ENCODE results near the gene BRMS1. TPM values are rescaled to one million over a fixed set of nuclear protein-coding genes. Genes with fewer than 3 reads are reported as not detected.
"Not testable (repeated sequence)": the region's sequence is repeated elsewhere in the genome, so short reads cannot be mapped to it uniquely, and the experiment has no call there.

The BRMS1 gene
- total RNA-seq, 2 experiments from 2014 or later = 47.4 to 48.0 TPM

- H3K27ac Mint-ChIP-seq = peak overlapping the region; percentile 99
- H3K27me3 Mint-ChIP-seq = no peaks in the 10 kb centered on the region
- CTCF ChIA-PET = interaction anchor here (1.1 to 1.4 kb wide), 2 partner anchors 15 to 36 kb away, joined by 3 read pairs; no protein-coding TSS in a partner anchor
- H3K4me1 Mint-ChIP-seq = peaks cover 57% of the 10 kb centered on the region
- DNase-seq = no peak
- POLR2A ChIA-PET = no interaction called here
- peak overlapping the region; percentile 53 for H3K4me3 Mint-ChIP-seq
- no peaks in the 10 kb centered on the region for H3K9me3 Mint-ChIP-seq
- peaks cover 3% of the 10 kb centered on the region for H3K36me3 Mint-ChIP-seq (ENCODE audit: low read depth)
Observed at GRCh38 chr11:66314186-66314501, 30.8 kb downstream of the BRMS1 start.

GRCh38 chr11:66313321-66314185, 31.4 kb downstream of the BRMS1 start:
- ChIA-PET CTCF (interaction anchor here (0.5 to 3.5 kb wide), 13 partner anchors 11 to 454 kb away, joined by 3 to 18 read pairs (median 4); partner anchors contain the start of gene YIF1A), POLR2A (no interaction called here)
- H3K4me3 Mint-ChIP-seq = peak overlapping the region; percentile 87
- H3K27ac Mint-ChIP-seq = peak overlapping the region; percentile 99
- H3K4me1 Mint-ChIP-seq = peaks cover 51% of the 10 kb centered on the region
- H3K36me3 Mint-ChIP-seq (ENCODE audit: low read depth) = peaks cover under 1% of the 10 kb centered on the region
- H3K9me3 Mint-ChIP-seq = no peaks in the 10 kb centered on the region
- DNase-seq = no peak
- H3K27me3 Mint-ChIP-seq = no peaks in the 10 kb centered on the region

- peak; percentile 100 for DNase-seq
- no peaks in the 10 kb centered on the region for H3K9me3 Mint-ChIP-seq
- no peaks in the 10 kb centered on the region for H3K36me3 Mint-ChIP-seq (ENCODE audit: low read depth)
- ChIA-PET POLR2A (no interaction called here), CTCF (interaction anchor here (0.5 to 3.5 kb wide), 27 partner anchors 10 to 453 kb away, joined by 3 to 18 read pairs (median 4); partner anchors contain the start of genes MRPL11, RIN1 and YIF1A)
- peaks cover 43% of the 10 kb centered on the region for H3K4me1 Mint-ChIP-seq
- H3K27ac Mint-ChIP-seq = peak overlapping the region; percentile 99
- peak overlapping the region; percentile 87 for H3K4me3 Mint-ChIP-seq
- no peaks in the 10 kb centered on the region for H3K27me3 Mint-ChIP-seq
Observed at GRCh38 chr11:66312549-66313320, 32.2 kb downstream of the BRMS1 start.

GRCh38 chr11:66311965-66312548, 32.8 kb downstream of the BRMS1 start:
- Mint-ChIP-seq H3K9me3 (no peaks in the 10 kb centered on the region), H3K27me3 (peaks cover 3% of the 10 kb centered on the region), H3K4me3 (peak overlapping the region; percentile 87), H3K36me3 (ENCODE audit: low read depth) (no peaks in the 10 kb centered on the region), H3K27ac (peak overlapping the region; percentile 99), H3K4me1 (peaks cover 36% of the 10 kb centered on the region)
- CTCF ChIA-PET = interaction anchor here (0.7 to 3.5 kb wide), 40 partner anchors 10 to 452 kb away, joined by 3 to 18 read pairs (median 4); partner anchors contain the start of genes CTSF, MRPL11, RIN1 and YIF1A
- peak; percentile 98 for DNase-seq
- POLR2A ChIA-PET = no interaction called here

GRCh38 chr11:66311470-66311964, 33.4 kb downstream of the BRMS1 start:
- ChIA-PET POLR2A (no interaction called here), CTCF (interaction anchor here (0.6 to 3.5 kb wide), 34 partner anchors 9 to 257 kb away, joined by 3 to 18 read pairs (median 4); partner anchors contain the start of genes BRMS1, CTSF, RIN1 and YIF1A)
- no peaks in the 10 kb centered on the region for H3K36me3 Mint-ChIP-seq (ENCODE audit: low read depth)
- peaks cover 3% of the 10 kb centered on the region for H3K27me3 Mint-ChIP-seq
- no peaks in the 10 kb centered on the region for H3K9me3 Mint-ChIP-seq
- no peak for DNase-seq
- peak overlapping the region; percentile 99 for H3K27ac Mint-ChIP-seq
- peak overlapping the region; percentile 87 for H3K4me3 Mint-ChIP-seq
- peaks cover 35% of the 10 kb centered on the region for H3K4me1 Mint-ChIP-seq

- peaks cover 31% of the 10 kb centered on the region for H3K4me1 Mint-ChIP-seq
- H3K4me3 Mint-ChIP-seq; DNase-seq; POLR2A ChIA-PET; H3K27me3 Mint-ChIP-seq; H3K9me3 Mint-ChIP-seq; H3K36me3 Mint-ChIP-seq (ENCODE audit: low read depth); H3K27ac Mint-ChIP-seq: not testable (repeated sequence)
- CTCF ChIA-PET = interaction anchor here (0.6 to 3.5 kb wide), 33 partner anchors 9 to 257 kb away, joined by 3 to 18 read pairs (median 4); partner anchors contain the start of genes BRMS1, CTSF, RIN1 and YIF1A
Observed at GRCh38 chr11:66310803-66311440, 34.0 kb downstream of the BRMS1 start.

- Mint-ChIP-seq H3K27me3 (peaks cover 3% of the 10 kb centered on the region), H3K27ac (no peak overlapping the region), H3K36me3 (ENCODE audit: low read depth) (no peaks in the 10 kb centered on the region), H3K4me3 (no peak overlapping the region), H3K9me3 (no peaks in the 10 kb centered on the region), H3K4me1 (peaks cover 25% of the 10 kb centered on the region)
- POLR2A ChIA-PET = no interaction called here
- no peak for DNase-seq
- CTCF ChIA-PET = interaction anchor here (2.6 to 3.5 kb wide), 2 partner anchors 80 to 88 kb away, joined by 7 to 18 read pairs; no protein-coding TSS in a partner anchor
Observed at GRCh38 chr11:66310324-66310723, 34.6 kb downstream of the BRMS1 start.

- no peaks in the 10 kb centered on the region for H3K9me3 Mint-ChIP-seq
- POLR2A ChIA-PET = no interaction called here
- no peak for DNase-seq
- CTCF ChIA-PET = interaction anchor here (0.7 to 3.5 kb wide), 3 partner anchors 13 to 80 kb away, joined by 3 to 18 read pairs (median 3); no protein-coding TSS in a partner anchor
- peaks cover 3% of the 10 kb centered on the region for H3K27me3 Mint-ChIP-seq
- H3K27ac Mint-ChIP-seq = no peak overlapping the region
- H3K36me3 Mint-ChIP-seq (ENCODE audit: low read depth) = no peaks in the 10 kb centered on the region
- peaks cover 19% of the 10 kb centered on the region for H3K4me1 Mint-ChIP-seq
- H3K4me3 Mint-ChIP-seq = no peak overlapping the region
Observed at GRCh38 chr11:66309475-66309874, 35.4 kb downstream of the BRMS1 start.

GRCh38 chr11:66302656-66303055, 42.2 kb downstream of the BRMS1 start:
- no peaks in the 10 kb centered on the region for H3K36me3 Mint-ChIP-seq (ENCODE audit: low read depth)
- ChIA-PET POLR2A (no interaction called here), CTCF (interaction anchor here (1.6 kb wide), 1 partner anchor 10 kb away, joined by 12 read pairs; no protein-coding TSS in a partner anchor)
- H3K27me3 Mint-ChIP-seq = peaks cover 2% of the 10 kb centered on the region
- no peak overlapping the region for H3K4me3 Mint-ChIP-seq
- DNase-seq = no peak
- no peaks in the 10 kb centered on the region for H3K4me1 Mint-ChIP-seq
- no peak overlapping the region for H3K27ac Mint-ChIP-seq
- H3K9me3 Mint-ChIP-seq = no peaks in the 10 kb centered on the region

GRCh38 chr11:66299186-66299585, 45.7 kb downstream of the BRMS1 start:
- no peak overlapping the region for H3K27ac Mint-ChIP-seq
- no peaks in the 10 kb centered on the region for H3K36me3 Mint-ChIP-seq (ENCODE audit: low read depth)
- ChIA-PET CTCF (interaction anchor here (0.5 to 2.0 kb wide), 2 partner anchors 13 to 523 kb away, joined by 5 to 9 read pairs; no protein-coding TSS in a partner anchor), POLR2A (interaction anchor here (0.6 kb wide), 1 partner anchor 121 kb away, joined by 3 read pairs; no protein-coding TSS in a partner anchor)
- no peak overlapping the region for H3K4me3 Mint-ChIP-seq
- DNase-seq = no peak
- H3K9me3 Mint-ChIP-seq = no peaks in the 10 kb centered on the region
- no peaks in the 10 kb centered on the region for H3K27me3 Mint-ChIP-seq
- H3K4me1 Mint-ChIP-seq = no peaks in the 10 kb centered on the region

- Mint-ChIP-seq H3K27ac (no peak overlapping the region), H3K4me3 (no peak overlapping the region), H3K4me1 (peaks cover 4% of the 10 kb centered on the region), H3K27me3 (peaks cover 8% of the 10 kb centered on the region), H3K36me3 (ENCODE audit: low read depth) (no peaks in the 10 kb centered on the region), H3K9me3 (no peaks in the 10 kb centered on the region)
- DNase-seq = no peak
- ChIA-PET CTCF (interaction anchor here (0.6 to 2.0 kb wide), 5 partner anchors 9 to 248 kb away, joined by 3 to 9 read pairs (median 4); partner anchors contain the start of genes YIF1A and ZDHHC24), POLR2A (no interaction called here)
Observed at GRCh38 chr11:66297610-66298009, 47.3 kb downstream of the BRMS1 start.
